ENCODE results near the gene SLC30A2. TPM values are rescaled to one million over a fixed set of nuclear protein-coding genes. Genes with fewer than 3 reads are reported as not detected.

SLC30A2 gene
- total and polyA plus RNA-seq, 10 donors = not detected

DNA sequence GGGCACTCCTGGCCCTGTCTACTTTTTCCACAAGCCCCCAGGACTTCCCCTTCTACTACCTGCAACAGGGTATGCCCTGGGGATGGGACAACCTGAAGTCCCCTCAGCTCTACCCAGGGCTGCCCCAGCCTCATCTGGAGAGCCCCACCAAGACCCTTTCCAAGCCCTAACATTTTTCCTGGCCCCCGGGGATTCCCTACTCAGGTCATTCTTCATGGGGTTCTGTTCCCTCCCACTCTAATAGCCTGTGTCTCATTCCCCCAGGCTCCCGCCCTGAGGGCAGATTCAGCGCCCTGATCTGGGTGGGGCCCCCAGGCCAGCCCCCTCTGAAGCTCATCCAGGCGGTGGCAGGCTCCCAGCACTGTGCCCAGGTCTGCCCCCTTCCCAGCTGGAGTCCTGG is 14.7 kb downstream of the SLC30A2 start:
- no peak overlapping the region for H3K27ac ChIP-seq
- TF ChIP-seq POLR2A (IDR thresholded peaks at IDR 0.05) = no peak
- TF ChIP-seq, protein P1, sequence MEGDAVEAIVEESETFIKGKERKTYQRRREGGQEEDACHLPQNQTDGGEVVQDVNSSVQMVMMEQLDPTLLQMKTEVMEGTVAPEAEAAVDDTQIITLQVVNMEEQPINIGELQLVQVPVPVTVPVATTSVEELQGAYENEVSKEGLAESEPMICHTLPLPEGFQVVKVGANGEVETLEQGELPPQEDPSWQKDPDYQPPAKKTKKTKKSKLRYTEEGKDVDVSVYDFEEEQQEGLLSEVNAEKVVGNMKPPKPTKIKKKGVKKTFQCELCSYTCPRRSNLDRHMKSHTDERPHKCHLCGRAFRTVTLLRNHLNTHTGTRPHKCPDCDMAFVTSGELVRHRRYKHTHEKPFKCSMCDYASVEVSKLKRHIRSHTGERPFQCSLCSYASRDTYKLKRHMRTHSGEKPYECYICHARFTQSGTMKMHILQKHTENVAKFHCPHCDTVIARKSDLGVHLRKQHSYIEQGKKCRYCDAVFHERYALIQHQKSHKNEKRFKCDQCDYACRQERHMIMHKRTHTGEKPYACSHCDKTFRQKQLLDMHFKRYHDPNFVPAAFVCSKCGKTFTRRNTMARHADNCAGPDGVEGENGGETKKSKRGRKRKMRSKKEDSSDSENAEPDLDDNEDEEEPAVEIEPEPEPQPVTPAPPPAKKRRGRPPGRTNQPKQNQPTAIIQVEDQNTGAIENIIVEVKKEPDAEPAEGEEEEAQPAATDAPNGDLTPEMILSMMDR (IDR thresholded peaks at IDR 0.05 in 8 of 11, conservative IDR thresholded peaks at IDR 0.05 in 3 of 11) = no peak
- no peak for TF ChIP-seq POLR2AphosphoS5 (IDR thresholded peaks at IDR 0.05)
- H3K27me3 ChIP-seq (replicated peaks in 1 of 7) = peaks cover 0 to 22% (median 0%) of the 10 kb centered on the region in 7 donors
- H3K4me3 ChIP-seq = no peak overlapping the region
- peaks cover 3 to 21% (median 11%) of the 10 kb centered on the region in 6 donors for H3K4me1 ChIP-seq
- no peak for DNase-seq
- H3K9me3 ChIP-seq = no peaks in the 10 kb centered on the region
- intact Hi-C loops (cut with DNase I; ENCODE audit: low total_unique reads) = loop anchor here (10.0 kb wide), 1 partner anchor 114 kb away; no protein-coding TSS in a partner anchor
- WGBS, 5 donors = 86 to 95% (median 88%) methylated on average over 4 of the region's 4 CpGs
- H3K36me3 ChIP-seq = no peaks in the 10 kb centered on the region

DNA sequence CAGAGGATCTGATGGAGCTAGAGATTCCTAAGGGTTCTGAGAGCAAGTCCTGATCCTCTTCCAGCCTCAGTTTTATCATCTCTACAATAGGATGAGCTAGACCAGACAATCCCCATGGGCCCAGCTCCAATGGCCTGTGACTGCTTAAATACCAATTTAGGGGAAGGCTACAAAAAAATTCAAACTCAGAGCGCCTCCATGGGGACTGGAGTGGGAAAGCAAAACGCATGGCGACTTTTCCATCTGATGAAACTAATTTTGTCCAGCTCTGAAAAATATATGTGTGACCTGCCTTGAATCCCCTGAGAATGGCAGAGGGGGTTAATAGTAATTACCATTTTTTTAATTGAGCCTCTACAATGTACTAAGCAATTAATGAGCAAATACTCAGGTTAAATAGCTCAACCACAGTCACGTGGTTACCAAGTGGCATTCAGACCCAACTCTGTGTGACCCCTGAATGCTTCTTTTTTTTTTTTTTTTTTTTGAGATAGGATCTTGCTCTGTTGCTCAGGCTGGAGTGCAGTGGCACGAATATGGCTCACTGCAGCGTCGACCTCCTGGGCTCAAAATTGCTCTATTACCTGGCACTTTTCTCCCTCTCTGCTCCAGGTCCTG is 15.9 kb downstream of the SLC30A2 start:
- Histone ChIP-seq H3K4me1 (peaks cover 0 to 14% (median 5%) of the 10 kb centered on the region in 6 donors), H3K27ac (no peak overlapping the region), H3K4me3 (no peak overlapping the region), H3K9me3 (no peaks in the 10 kb centered on the region), H3K27me3 (replicated peaks in 1 of 7) (peaks cover 0 to 19% (median 0%) of the 10 kb centered on the region in 7 donors), H3K36me3 (no peaks in the 10 kb centered on the region)
- DNase-seq = no peak
- intact Hi-C loops (cut with DNase I; ENCODE audit: low total_unique reads) = loop anchor here (10.0 kb wide), 1 partner anchor 115 kb away; no protein-coding TSS in a partner anchor
- TF ChIP-seq POLR2AphosphoS5 (IDR thresholded peaks at IDR 0.05) = no peak
- no peak for TF ChIP-seq POLR2A (IDR thresholded peaks at IDR 0.05)
- TF ChIP-seq, protein P1 (IDR thresholded peaks at IDR 0.05 in 8 of 11, conservative IDR thresholded peaks at IDR 0.05 in 3 of 11) = no peak
- WGBS, 5 donors = 70 to 86% (median 82%) methylated on average over 7 of the region's 7 CpGs

DNA sequence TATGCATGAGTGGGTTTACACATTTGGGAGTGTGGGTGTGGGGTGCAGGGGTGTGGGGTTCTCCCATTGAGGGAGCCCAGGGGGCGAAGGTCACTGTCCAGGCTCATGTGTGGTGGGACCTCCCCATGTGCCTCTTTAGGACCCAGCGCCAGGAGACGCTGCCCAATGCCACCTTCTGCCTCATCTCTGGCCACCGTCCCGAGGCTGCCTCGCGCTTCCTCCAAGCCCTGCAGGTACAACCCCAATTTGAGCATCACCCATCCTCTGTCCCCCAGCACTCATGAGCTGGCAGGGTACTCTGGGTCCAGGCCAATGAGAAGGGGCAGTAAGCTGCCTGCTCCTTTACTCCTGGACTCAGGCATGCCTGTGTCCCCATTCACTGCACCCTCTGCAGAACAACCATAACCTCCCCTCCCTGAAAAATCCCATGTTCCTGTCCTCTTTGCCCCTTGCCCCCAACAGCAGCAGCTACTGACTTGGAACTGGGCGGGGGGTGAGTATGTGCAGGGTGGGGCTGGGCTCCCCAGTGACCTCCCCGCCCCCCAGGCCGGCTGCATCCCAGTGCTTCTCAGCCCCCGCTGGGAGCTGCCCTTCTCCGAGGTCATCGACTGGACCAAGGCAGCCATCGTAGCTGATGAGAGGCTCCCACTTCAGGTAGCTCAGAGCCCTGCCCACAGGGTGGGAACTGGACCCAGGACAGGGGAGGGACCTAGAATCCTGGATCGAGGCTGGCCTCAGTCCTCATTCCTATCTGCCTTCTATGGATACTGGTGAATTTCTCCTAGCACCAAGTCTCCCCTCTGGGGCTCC is 16.7 kb downstream of the SLC30A2 start:
- Histone ChIP-seq H3K27ac (no peak overlapping the region), H3K36me3 (no peaks in the 10 kb centered on the region), H3K4me1 (peaks cover 0 to 8% (median 0%) of the 10 kb centered on the region in 6 donors), H3K4me3 (no peak overlapping the region), H3K27me3 (replicated peaks in 1 of 7) (peaks cover 0 to 11% (median 0%) of the 10 kb centered on the region in 7 donors), H3K9me3 (no peaks in the 10 kb centered on the region)
- TF ChIP-seq, protein P1 (IDR thresholded peaks at IDR 0.05 in 8 of 11, conservative IDR thresholded peaks at IDR 0.05 in 3 of 11) = no peak
- TF ChIP-seq POLR2A (IDR thresholded peaks at IDR 0.05) (no peak), POLR2AphosphoS5 (IDR thresholded peaks at IDR 0.05) (no peak)
- DNase-seq = no peak
- WGBS, 5 donors = 79 to 86% (median 83%) methylated on average over 9 to 15 of the region's 15 CpGs
- intact Hi-C loops (cut with DNase I; ENCODE audit: low total_unique reads) = no loop called here

DNA sequence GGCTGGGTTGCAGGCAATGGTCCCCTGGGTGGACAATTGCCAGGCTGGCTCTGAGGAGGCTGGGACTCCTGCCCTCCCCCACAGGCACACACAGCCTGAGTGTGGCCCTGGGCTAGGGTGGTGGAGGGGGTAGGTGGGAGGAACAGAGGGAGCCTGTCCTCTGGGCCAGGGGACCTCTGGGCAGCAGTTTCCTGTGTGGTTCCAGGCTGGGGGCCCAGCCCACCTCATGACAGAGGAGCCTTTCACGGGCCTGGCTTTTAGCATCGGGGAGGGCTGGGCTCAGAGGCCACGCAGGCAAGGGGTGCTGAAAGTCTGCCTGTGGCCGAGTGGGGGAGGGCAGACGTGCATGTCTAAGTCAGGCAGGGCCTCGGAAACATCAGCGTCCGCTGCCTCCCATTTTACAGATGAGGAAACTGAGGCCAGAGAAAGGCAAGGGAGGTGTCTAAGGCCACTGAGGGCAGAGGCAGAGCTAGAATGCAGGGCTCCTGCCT is 17.4 kb downstream of the SLC30A2 start:
- DNase-seq = no peak
- Histone ChIP-seq H3K9me3 (no peaks in the 10 kb centered on the region), H3K27ac (no peak overlapping the region), H3K4me3 (no peak overlapping the region), H3K4me1 (peaks cover 0 to 8% (median 0%) of the 10 kb centered on the region in 6 donors), H3K36me3 (no peaks in the 10 kb centered on the region), H3K27me3 (replicated peaks in 1 of 7) (peaks cover 0 to 4% (median 0%) of the 10 kb centered on the region in 7 donors)
- intact Hi-C loops (cut with DNase I; ENCODE audit: low total_unique reads) = no loop called here
- TF ChIP-seq, protein P1 (IDR thresholded peaks at IDR 0.05 in 8 of 11, conservative IDR thresholded peaks at IDR 0.05 in 3 of 11) = no peak
- no peak for TF ChIP-seq POLR2AphosphoS5 (IDR thresholded peaks at IDR 0.05)
- TF ChIP-seq POLR2A (IDR thresholded peaks at IDR 0.05) = no peak
- 67 to 77% (median 69%) methylated on average over 8 of the region's 8 CpGs for WGBS, 5 donors

Measured in spleen (tissue), 11 donors.